ENCODE data around the gene PPP1R9B.

- TF ChIP-seq CTCF (IDR thresholded peaks at IDR 0.05; ENCODE audit: poor library complexity) (no peak), EZH2 (IDR thresholded peaks at IDR 0.05; ENCODE audit: borderline replicate concordance) (no peak), EZH2phosphoT487 (IDR thresholded peaks at IDR 0.05; ENCODE audit: low read depth, severe bottlenecking, unreplicated experiment) (no peak)
These were observed 49.5 kb downstream of the PPP1R9B start for GRCh38 chr17:50100921-50101345.

Data from hepatocyte (in vitro differentiated cells).